ENCODE data around the gene ZEB1.
A peak's percentile ranks its signal among the peaks of the same experiment; 100 is the strongest.
"Not testable (repeated sequence)": the region's sequence is repeated elsewhere in the genome, so short reads cannot be mapped to it uniquely, and the experiment has no call there.

ZEB1 gene

DNA sequence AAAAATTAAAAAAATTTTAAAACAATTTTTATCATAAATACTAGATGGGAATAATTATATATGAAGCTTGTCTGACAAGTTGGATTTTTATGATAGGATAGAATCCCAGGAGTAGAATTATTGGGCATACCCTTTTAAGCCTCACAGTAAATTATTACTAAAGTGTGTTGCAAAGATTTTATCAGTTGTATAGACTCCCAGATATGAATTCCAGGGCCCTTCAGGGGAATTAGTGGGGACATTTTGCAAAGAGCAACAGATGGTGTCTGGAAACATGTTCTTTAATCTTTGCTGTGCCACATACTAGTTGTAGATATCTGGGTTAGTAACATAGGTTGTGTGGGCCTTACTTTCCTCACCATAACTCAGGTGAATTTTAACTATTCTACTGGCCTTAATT lies 28.7 kb downstream of the ZEB1 start:
- TF ChIP-seq, protein P1, sequence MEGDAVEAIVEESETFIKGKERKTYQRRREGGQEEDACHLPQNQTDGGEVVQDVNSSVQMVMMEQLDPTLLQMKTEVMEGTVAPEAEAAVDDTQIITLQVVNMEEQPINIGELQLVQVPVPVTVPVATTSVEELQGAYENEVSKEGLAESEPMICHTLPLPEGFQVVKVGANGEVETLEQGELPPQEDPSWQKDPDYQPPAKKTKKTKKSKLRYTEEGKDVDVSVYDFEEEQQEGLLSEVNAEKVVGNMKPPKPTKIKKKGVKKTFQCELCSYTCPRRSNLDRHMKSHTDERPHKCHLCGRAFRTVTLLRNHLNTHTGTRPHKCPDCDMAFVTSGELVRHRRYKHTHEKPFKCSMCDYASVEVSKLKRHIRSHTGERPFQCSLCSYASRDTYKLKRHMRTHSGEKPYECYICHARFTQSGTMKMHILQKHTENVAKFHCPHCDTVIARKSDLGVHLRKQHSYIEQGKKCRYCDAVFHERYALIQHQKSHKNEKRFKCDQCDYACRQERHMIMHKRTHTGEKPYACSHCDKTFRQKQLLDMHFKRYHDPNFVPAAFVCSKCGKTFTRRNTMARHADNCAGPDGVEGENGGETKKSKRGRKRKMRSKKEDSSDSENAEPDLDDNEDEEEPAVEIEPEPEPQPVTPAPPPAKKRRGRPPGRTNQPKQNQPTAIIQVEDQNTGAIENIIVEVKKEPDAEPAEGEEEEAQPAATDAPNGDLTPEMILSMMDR (IDR thresholded peaks at IDR 0.05; ENCODE audit: borderline replicate concordance, control extremely low read depth, extremely low read depth, insufficient read depth, missing control alignments), result no peak
- in situ Hi-C loops (cut with MboI; ENCODE audit: low sequenced_read_pairs, unreplicated experiment), result no loop called here

DNA sequence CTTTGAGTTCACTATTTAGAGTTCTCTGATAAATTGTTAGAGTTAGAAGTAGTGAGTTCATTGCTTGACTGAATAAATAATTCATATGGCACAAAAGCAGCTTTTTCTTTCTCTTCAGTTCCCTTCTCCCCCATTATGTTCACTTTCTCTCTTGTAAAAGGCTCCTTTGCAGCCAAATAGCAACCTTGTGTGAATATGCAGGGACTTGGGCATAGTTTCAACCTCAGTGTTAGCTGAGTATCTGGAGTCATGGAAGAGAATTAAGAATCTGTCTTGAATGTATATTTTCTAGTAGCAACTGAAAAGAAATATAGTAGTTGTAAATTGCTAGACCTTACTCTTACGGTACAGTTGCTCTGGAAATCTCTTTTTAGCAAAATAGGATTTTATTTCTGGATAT lies 31.9 kb downstream of the ZEB1 start:
- in situ Hi-C loops (cut with MboI; ENCODE audit: low sequenced_read_pairs, unreplicated experiment), result no loop called here
- TF ChIP-seq, protein P1 (IDR thresholded peaks at IDR 0.05; ENCODE audit: borderline replicate concordance, control extremely low read depth, extremely low read depth, insufficient read depth, missing control alignments), result no peak
- no peak for DNase-seq (ENCODE audit: low spot score)

More for the DNA sequence above, 28.7 kb downstream of the ZEB1 start:
- DNase-seq (ENCODE audit: low spot score), result no peak

DNA sequence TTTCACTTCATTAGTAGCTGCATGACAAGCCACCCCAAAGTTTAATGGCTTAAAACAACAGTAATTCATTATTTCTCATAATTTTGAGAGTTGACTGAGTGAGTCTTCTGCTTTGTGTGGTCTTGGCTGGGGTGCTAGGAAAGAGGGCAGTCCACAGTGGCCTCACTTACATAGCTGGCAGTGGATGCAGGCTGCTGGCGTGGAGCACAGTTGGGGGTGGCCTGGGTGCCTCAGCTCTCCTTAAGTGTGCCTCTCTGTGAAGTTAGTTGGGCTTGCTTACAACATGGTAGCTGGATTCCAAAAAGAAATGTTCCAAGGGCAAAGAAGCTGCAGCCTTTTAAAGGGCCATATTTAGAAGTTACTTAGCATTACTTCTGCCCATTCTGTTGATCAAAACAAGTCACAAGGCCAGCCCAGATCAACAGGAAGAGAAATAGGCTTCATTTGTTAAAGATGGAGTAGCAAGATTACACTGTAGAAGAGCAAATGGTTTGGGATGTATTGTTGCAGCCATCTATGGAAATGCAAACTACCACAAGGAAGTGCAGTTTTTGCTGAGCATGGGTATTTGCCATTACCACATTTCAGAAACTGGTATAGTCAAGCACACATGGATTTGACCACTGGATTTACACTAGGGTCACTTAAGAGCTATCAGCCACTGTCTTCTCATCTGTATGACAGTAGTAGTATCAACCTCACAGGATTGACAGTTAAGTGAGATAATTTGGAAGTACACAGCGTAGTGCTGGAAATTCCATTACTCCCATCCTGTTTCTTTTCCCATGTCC lies 33.6 kb downstream of the ZEB1 start:
- DNase-seq (ENCODE audit: low spot score), result no peak
- in situ Hi-C loops (cut with MboI; ENCODE audit: low sequenced_read_pairs, unreplicated experiment), result no loop called here
- TF ChIP-seq, protein P1 (IDR thresholded peaks at IDR 0.05; ENCODE audit: borderline replicate concordance, control extremely low read depth, extremely low read depth, insufficient read depth, missing control alignments), result no peak

DNA sequence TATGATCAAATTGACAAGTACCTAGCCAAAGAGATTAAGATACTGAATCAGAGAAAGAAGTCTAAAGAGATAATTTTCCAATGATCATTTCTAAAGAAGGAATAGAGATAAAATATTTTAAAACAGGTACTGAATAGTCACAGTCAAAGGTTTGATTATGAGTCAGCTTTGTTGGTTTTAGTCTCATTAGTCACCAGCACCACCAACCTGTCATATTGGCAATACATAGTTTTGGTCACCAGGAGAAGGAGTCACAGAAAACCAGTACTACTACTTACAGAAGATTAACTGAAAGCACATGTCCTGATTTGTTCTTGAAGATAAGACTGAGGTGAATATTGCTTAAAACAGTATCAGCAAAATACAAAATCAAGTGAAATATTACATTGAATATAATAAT lies 34.6 kb downstream of the ZEB1 start:
- TF ChIP-seq, protein P1 (IDR thresholded peaks at IDR 0.05; ENCODE audit: borderline replicate concordance, control extremely low read depth, extremely low read depth, insufficient read depth, missing control alignments), result no peak
- DNase-seq (ENCODE audit: low spot score), result peak; percentile 36
- in situ Hi-C loops (cut with MboI; ENCODE audit: low sequenced_read_pairs, unreplicated experiment), result no loop called here

DNA sequence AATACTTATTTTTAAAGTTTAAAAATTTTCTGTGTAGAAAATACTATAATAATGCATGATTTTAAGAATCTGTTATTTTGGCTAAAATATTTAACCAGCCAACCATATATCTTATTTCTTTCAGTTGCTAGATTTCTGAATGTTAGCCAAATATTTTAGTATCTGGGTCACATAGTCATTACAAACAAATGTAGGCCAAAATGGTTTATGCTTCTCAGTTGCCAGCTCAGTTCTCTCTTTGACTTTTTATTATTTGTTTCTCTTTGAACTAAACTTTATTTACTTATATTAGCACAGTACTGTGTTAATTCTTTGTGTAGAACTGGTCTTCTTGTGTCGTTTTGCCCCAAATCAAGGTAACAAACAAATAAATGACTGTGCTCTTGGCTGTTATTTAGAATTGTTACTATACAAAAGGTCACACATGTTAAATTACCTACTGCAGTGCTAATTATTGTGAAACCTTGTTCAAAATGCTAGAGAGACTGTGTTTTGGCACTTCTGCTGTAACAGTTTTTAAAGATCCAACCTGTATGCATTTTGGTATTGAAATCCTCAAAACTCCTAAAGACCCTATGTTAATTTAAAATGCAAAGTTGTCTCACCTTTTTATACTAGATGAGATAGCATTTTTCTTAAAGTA lies 39.8 kb downstream of the ZEB1 start:
- in situ Hi-C loops (cut with MboI; ENCODE audit: low sequenced_read_pairs, unreplicated experiment), result no loop called here
- no peak for DNase-seq (ENCODE audit: low spot score)
- TF ChIP-seq, protein P1 (IDR thresholded peaks at IDR 0.05; ENCODE audit: borderline replicate concordance, control extremely low read depth, extremely low read depth, insufficient read depth, missing control alignments), result no peak

DNA sequence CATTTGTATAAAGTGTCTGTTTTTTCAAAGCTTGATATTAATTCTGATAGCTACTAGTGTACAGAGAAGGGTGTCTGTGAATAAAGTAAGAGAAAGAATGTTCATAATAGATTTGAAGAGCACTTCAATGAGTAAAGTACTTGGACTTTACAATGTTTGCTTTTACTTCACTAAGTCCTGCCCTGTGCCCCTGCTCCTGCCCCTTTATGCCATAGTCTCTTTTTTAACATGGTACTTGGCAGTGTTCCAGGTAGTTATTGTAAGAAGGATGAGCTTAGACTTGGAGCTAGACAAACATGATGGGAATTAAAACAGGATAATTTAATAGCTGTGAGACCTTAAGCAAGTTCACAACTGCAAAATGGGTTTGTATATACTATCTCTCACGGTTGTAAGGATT lies 41.0 kb downstream of the ZEB1 start:
- no peak for DNase-seq (ENCODE audit: low spot score)
- in situ Hi-C loops (cut with MboI; ENCODE audit: low sequenced_read_pairs, unreplicated experiment), result no loop called here
- TF ChIP-seq, protein P1 (IDR thresholded peaks at IDR 0.05; ENCODE audit: borderline replicate concordance, control extremely low read depth, extremely low read depth, insufficient read depth, missing control alignments), result no peak

DNA sequence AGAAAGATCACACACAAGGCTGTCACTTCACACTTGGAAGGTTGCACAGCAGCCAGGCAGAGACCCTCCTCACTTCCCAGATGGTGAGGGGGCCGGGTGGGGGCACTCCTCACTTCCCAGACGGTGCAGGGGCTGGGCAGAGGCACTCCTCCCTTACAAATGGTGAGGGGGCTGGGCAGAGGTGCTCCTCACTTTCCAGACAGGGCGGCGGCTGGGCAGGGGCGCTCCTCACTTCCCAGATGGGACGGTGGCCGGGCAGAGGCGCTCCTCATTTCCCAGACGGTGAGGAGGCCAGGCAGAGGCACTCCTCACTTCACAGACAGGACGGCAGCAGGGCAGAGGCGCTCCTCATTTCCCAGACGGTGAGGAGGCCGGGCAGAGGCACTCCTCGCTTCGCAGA lies 42.5 kb downstream of the ZEB1 start:
- DNase-seq (ENCODE audit: low spot score); in situ Hi-C loops (cut with MboI; ENCODE audit: low sequenced_read_pairs, unreplicated experiment): not testable (repeated sequence)
